SK-N-SH (cell line): ENCODE measurements around the gene C1QL4. TPM values are rescaled to one million over a fixed set of nuclear protein-coding genes. Genes with fewer than 3 reads are reported as not detected.

Experiments used
- CTCF ChIA-PET: fragments of 300-600, 350-600 bp; formaldehyde crosslinking; extraction: SDS; loops from one replicate; lab custom pipeline; 2021; lab: Yijun Ruan, JAX
- POLR2A ChIA-PET: fragments of 350-600 bp; sonication (Branson Sonifier 250); formaldehyde crosslinking; extraction: SDS; loops from one replicate; lab custom pipeline; 2020; ENCODE audit warnings: antibody characterized with exemption, inconsistent platforms; lab: Yijun Ruan, JAX
- DNase-seq: peaks from one replicate; pipeline ENCODE4 v3.0.0; 2012
- H2AFZ ChIP-seq: fragments of 200-600 bp; sonication (generic); 2 replicates; pipeline ENCODE4 v1.8.1; 2016; ENCODE audit warnings: antibody characterized with exemption, mild to moderate bottlenecking, low read depth
- H3F3A ChIP-seq: fragments of 200-600 bp; sonication (generic); replicated peaks from 2 replicates; pipeline ENCODE3; 2016; ENCODE audit warnings: antibody characterized with exemption, mild to moderate bottlenecking; ENCODE audit not compliant: insufficient read depth
- H3K27ac ChIP-seq, 2 experiments: fragments of 200-500 bp in 1 of 2; fragments of 200-600 bp in 1 of 2; sonication (Bioruptor generic) in 1 of 2; sonication (generic), shearing (Covaris generic) in 1 of 2; 2 replicates each; pipeline versions ENCODE4 v1.5.1 to v1.6.1; 2014 to 2016; ENCODE audit warnings: low read depth in 2 of 2, inconsistent platforms in 1 of 2, low read length in 1 of 2, mild to moderate bottlenecking in 1 of 2, mixed read lengths in 1 of 2
- H3K27me3 ChIP-seq: fragments of 200-600 bp; sonication (generic), shearing (Covaris generic); 2 replicates; pipeline ENCODE4 v1.6.1; 2016; ENCODE audit warnings: mixed run types; ENCODE audit not compliant: insufficient read depth
- H3K36me3 ChIP-seq, 2 experiments: fragments of 200-500 bp in 1 of 2; fragments of 200-600 bp in 1 of 2; sonication (Bioruptor generic) in 1 of 2; sonication (generic) in 1 of 2; replicated peaks in 1 of 2; 2 replicates each; pipeline versions ENCODE3 to v1.5.1; 2014 to 2016; ENCODE audit warnings: low read length in 1 of 2, mild to moderate bottlenecking in 1 of 2; ENCODE audit not compliant: insufficient read depth in 2 of 2, control insufficient read depth in 1 of 2
- H3K4me1 ChIP-seq, 2 experiments: fragments of 200-500 bp in 1 of 2; fragments of 200-600 bp in 1 of 2; sonication (Bioruptor generic) in 1 of 2; sonication (generic), shearing (Covaris generic) in 1 of 2; 2 replicates each; pipeline versions ENCODE4 v1.5.1 to v1.6.1; 2014 to 2016; ENCODE audit warnings: low read depth in 1 of 2, low read length in 1 of 2, mixed run types in 1 of 2; ENCODE audit not compliant: insufficient read depth in 2 of 2, control insufficient read depth in 1 of 2
- H3K4me2 ChIP-seq: fragments of 200-600 bp; sonication (generic), shearing (Covaris generic); 2 replicates; pipeline ENCODE4 v1.6.1; 2017; ENCODE audit warnings: mixed run types
- H3K4me3 ChIP-seq, 2 experiments: fragments of 200-500 bp in 1 of 2; fragments of 200-600 bp in 1 of 2; sonication (Bioruptor generic) in 1 of 2; sonication (generic), shearing (Covaris generic) in 1 of 2; 2 replicates each; pipeline versions ENCODE4 v1.5.1 to v1.8.1; 2014 to 2016; ENCODE audit warnings: low read depth in 2 of 2, inconsistent platforms in 1 of 2, low read length in 1 of 2, mild to moderate bottlenecking in 1 of 2, mixed read lengths in 1 of 2, moderate library complexity in 1 of 2
- H3K79me2 ChIP-seq: fragments of 200-600 bp; sonication (generic); 2 replicates; pipeline ENCODE4 v1.8.1; 2017; ENCODE audit warnings: mild to moderate bottlenecking; ENCODE audit not compliant: insufficient read depth
- H3K9ac ChIP-seq: fragments of 200-600 bp; sonication (generic); 2 replicates; pipeline ENCODE4 v1.6.1; 2017; ENCODE audit warnings: mixed run types
- H3K9me2 ChIP-seq: fragments of 200-600 bp; sonication (generic); 2 replicates; pipeline ENCODE4 v1.6.1; 2017; ENCODE audit warnings: mixed run types
- H3K9me3 ChIP-seq: fragments of 200-600 bp; sonication (generic); 2 replicates; pipeline ENCODE4 v1.6.1; 2017; ENCODE audit warnings: mixed run types, mild to moderate bottlenecking, moderate library complexity
- H4K20me1 ChIP-seq: fragments of 200-600 bp; sonication (generic); 2 replicates; pipeline ENCODE4 v1.6.1; 2017; ENCODE audit warnings: mild to moderate bottlenecking, mixed run types; ENCODE audit not compliant: insufficient read depth
- CHD2 ChIP-seq: fragments of 150-350 bp; IDR thresholded peaks from 2 replicates; pipeline ENCODE4 v1.6.1; 2018; ENCODE audit warnings: low read length; ENCODE audit not compliant: partially characterized antibody
- FOXJ3 ChIP-seq: sonication (generic); formaldehyde crosslinking; IDR thresholded peaks from 2 replicates; pipeline ENCODE4 v1.5.1; 2020; ENCODE audit warnings: mild to moderate bottlenecking, missing genetic modification reagents
- GABPA ChIP-seq: IDR thresholded peaks from 2 replicates; pipeline ENCODE4 v1.4.0; 2012; ENCODE audit warnings: low read depth, mild to moderate bottlenecking
- MXI1 ChIP-seq: IDR thresholded peaks from 2 replicates; pipeline ENCODE4 v1.6.1; 2012; ENCODE audit warnings: mild to moderate bottlenecking, low read depth, low read length, improper control_type of control experiment
- NFIC ChIP-seq: IDR thresholded peaks from 2 replicates; pipeline ENCODE4 v1.4.0; 2012; ENCODE audit warnings: borderline replicate concordance
- RAD21 ChIP-seq: IDR thresholded peaks from 2 replicates; pipeline ENCODE4 v1.6.1; 2012; ENCODE audit warnings: mild to moderate bottlenecking, low read length
- RCOR1 ChIP-seq: fragments of 150-350 bp; IDR thresholded peaks from 2 replicates; pipeline ENCODE4 v1.6.1; 2017; ENCODE audit warnings: antibody characterized with exemption, low read length
- RFX5 ChIP-seq: IDR thresholded peaks from 2 replicates; pipeline ENCODE4 v1.6.1; 2012; ENCODE audit warnings: mild to moderate bottlenecking, improper control_type of control experiment, low read length
- TAF1 ChIP-seq: IDR thresholded peaks from 2 replicates; pipeline ENCODE4 v1.6.1; 2012; ENCODE audit warnings: low read depth, mild to moderate bottlenecking, low read length, moderate library complexity, borderline replicate concordance
- YY1 ChIP-seq: IDR thresholded peaks from 2 replicates; pipeline ENCODE4 v1.4.0; 2012; ENCODE audit warnings: low read depth, mild to moderate bottlenecking
- WGBS: methylation state at CpG from one replicate; pipeline ENCODE4 v1.1.6; 2017; ENCODE audit warnings: low lambda C conversion rate; 5-methylcytosine and 5-hydroxymethylcytosine counted together
- polyA plus RNA-seq, 3 experiments: library from polyadenylated mRNA; depleted of rRNA; stranded (reverse); fragments of >200 nt; gene quantifications; 2 replicates each; pipeline ENCODE4 v1.2.3, GENCODE V29; 2012
- TF ChIP-seq, protein P1 (sequence below): fragments of 150-350 bp; IDR thresholded peaks from 2 replicates; pipeline ENCODE4 v1.6.1; 2016; ENCODE audit warnings: mild to moderate bottlenecking, low read depth, low read length
- TF ChIP-seq, protein P2 (sequence below): IDR thresholded peaks from 2 replicates; pipeline ENCODE4 v1.4.0; 2012; ENCODE audit warnings: low read depth

C1QL4 gene
- polyA plus RNA-seq, 1 of the 3 experiments (the other 2 are of a cell fraction): 14.6 TPM

DNA sequence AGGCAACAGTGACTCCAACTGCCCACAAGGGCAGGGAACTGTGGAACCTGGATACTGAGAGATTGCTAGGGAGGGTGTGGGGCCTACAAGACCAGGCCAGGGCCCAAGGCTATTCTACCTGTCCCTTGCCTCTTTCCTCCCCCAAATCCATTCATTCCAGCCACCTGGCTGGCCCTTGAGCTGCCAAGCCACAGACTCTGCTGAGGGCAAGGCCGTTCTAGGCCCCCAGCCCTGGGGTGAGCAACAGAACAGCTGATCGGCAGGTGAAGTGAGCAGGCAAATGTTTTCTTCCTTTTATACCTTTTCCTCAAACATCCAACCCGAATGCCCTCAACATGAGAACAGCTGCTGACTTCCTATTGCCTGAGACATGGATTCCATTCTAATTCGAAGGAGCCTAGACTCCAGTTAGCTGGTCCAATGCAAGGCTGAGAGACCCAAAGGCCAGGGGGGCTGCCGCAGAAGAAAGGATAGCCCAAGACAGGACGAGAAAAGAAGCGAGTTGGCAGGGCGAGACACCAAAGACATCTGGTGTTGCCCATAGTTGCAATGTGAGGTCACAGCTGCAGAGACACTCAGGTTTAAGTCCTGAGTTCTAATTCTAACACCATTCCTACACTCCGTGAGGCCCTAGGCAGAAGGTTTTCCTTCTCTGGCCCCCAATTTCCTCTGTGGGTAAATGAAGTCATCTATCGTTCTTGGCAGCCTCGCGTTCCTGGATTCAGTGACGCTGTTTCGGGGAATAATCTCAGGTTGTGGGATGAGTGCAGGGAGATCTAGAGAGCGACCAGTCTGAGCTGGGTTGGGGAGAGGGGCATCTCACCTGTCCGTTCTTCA, 1.7 kb downstream of the C1QL4 start:
- ChIA-PET POLR2A (interaction anchor here (1.8 to 2.0 kb wide), 2 partner anchors 13 to 43 kb away, joined by 6 read pairs; partner anchors contain the start of gene TROAP), CTCF (interaction anchor here (0.6 to 15.9 kb wide), 10 partner anchors 11 to 209 kb away, joined by 3 to 658 read pairs (median 16); partner anchors contain the start of genes DNAJC22, PRPH and TROAP)
- no peaks in the 10 kb centered on the region for H3K27me3 ChIP-seq
- peaks cover 14% of the 10 kb centered on the region for H3F3A ChIP-seq
- no peak overlapping the region for H2AFZ ChIP-seq
- H3K79me2 ChIP-seq: no peaks in the 10 kb centered on the region
- peak overlapping the region; percentile 99; the same call in 1 of the 2 replicates for H3K4me2 ChIP-seq
- peaks cover 0 to 8% of the 10 kb centered on the region in 2 experiments for H3K36me3 ChIP-seq
- H3K9me3 ChIP-seq: no peaks in the 10 kb centered on the region
- DNase-seq: no peak
- H3K4me3 ChIP-seq: no peak overlapping the region
- no peak overlapping the region for H3K27ac ChIP-seq
- 96% methylated on average over 16 of the region's 16 CpGs for WGBS
- no peak overlapping the region for H3K9ac ChIP-seq
- peaks cover 0 to 9% of the 10 kb centered on the region in 2 experiments; a peak in 1 of 4 replicates for H3K4me1 ChIP-seq
- TF ChIP-seq GABPA: no peak
- TF ChIP-seq, protein P1, sequence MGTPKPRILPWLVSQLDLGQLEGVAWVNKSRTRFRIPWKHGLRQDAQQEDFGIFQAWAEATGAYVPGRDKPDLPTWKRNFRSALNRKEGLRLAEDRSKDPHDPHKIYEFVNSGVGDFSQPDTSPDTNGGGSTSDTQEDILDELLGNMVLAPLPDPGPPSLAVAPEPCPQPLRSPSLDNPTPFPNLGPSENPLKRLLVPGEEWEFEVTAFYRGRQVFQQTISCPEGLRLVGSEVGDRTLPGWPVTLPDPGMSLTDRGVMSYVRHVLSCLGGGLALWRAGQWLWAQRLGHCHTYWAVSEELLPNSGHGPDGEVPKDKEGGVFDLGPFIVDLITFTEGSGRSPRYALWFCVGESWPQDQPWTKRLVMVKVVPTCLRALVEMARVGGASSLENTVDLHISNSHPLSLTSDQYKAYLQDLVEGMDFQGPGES: no peak
- TF ChIP-seq, all 33 proteins: peak for 0
- Histone ChIP-seq H4K20me1 (no peaks in the 10 kb centered on the region), H3K9me2 (no peaks in the 10 kb centered on the region)

DNA sequence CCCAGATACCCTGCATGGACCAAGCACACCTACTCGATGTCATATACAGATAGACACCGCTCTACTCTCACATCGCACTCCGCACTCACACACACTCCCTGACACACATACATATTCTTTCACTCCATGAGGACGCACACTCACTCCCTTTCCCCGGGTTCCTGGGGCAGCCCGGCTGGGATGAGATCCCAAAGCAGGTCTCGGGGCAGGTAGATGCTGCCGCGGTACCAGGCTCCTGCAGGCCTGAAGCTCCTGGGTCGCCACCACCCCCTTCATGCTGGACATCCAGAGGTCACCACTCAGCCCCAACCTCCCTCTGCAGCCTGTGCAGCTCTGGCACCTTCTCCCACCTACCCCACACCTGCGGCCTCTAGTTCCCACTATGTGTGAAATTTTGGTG, 2.3 kb downstream of the C1QL4 start:
- TF ChIP-seq, protein P2, sequence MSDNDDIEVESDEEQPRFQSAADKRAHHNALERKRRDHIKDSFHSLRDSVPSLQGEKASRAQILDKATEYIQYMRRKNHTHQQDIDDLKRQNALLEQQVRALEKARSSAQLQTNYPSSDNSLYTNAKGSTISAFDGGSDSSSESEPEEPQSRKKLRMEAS: no peak
- TF ChIP-seq FOXJ3 (CRISPR knock-in tag): no peak
- no peak for TF ChIP-seq MXI1
- no peak for TF ChIP-seq RAD21
- TF ChIP-seq RCOR1: no peak
- no peak for TF ChIP-seq NFIC
- no peak for TF ChIP-seq RFX5
- no peak for TF ChIP-seq TAF1
- no peak for TF ChIP-seq YY1
- TF ChIP-seq CHD2: no peak
- POLR2A ChIA-PET: interaction anchor here (2.0 kb wide), 1 partner anchor 12 kb away, joined by 6 read pairs; the partner anchor contains the start of gene TROAP
- Histone ChIP-seq H3K4me2 (no peak overlapping the region), H3K36me3 (peaks cover 0 to 13% of the 10 kb centered on the region in 2 experiments), H3K27ac (no peak overlapping the region), H3F3A (peaks cover 11% of the 10 kb centered on the region), H3K79me2 (no peaks in the 10 kb centered on the region), H3K9ac (no peak overlapping the region), H3K4me1 (peaks cover 0 to 6% of the 10 kb centered on the region in 2 experiments; a peak in 1 of 4 replicates), H2AFZ (no peak overlapping the region), H4K20me1 (no peaks in the 10 kb centered on the region), H3K9me2 (no peaks in the 10 kb centered on the region), H3K9me3 (no peaks in the 10 kb centered on the region), H3K27me3 (no peaks in the 10 kb centered on the region), H3K4me3 (no peak overlapping the region)
- 95% methylated on average over 12 of the region's 12 CpGs for WGBS
- CTCF ChIA-PET: interaction anchor here (0.6 to 15.9 kb wide), 5 partner anchors 12 to 210 kb away, joined by 3 to 658 read pairs (median 40); partner anchors contain the start of genes DNAJC22 and PRPH
- no peak for DNase-seq
